GM10266 (cell line): Measurements from ENCODE around the gene HMMR.

Experiments
- DNase-seq: peaks from one replicate; pipeline ENCODE4 v3.0.0; 2012; ENCODE audit errors: extremely low spot score
- TF ChIP-seq, protein P1 (sequence below): IDR thresholded peaks from 2 replicates; pipeline ENCODE4 v1.5.1; 2012; ENCODE audit warnings: mild to moderate bottlenecking, low read depth; ENCODE audit not compliant: control insufficient read depth, insufficient read depth; ENCODE audit errors: missing control alignments

HMMR gene

DNA sequence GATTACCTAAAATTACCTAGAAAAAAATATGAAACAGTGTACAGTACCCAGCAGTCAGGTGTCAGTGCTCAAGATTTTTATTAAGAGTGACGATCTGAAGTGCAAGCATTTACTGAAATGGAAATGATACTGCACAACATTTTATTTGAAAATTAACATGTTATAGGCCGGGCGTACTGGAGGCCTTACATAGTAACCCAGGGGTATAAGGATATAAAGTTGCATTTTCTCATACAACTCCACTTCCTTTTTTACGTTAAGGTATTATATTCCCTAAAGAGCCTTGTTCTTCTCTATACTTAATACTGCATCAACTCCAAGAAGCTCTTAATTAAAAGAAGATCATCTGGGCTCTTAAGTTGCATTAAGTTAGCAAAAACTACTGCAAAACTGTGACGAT, 48.3 kb downstream of the HMMR start:
- no peak for DNase-seq
- TF ChIP-seq, protein P1, sequence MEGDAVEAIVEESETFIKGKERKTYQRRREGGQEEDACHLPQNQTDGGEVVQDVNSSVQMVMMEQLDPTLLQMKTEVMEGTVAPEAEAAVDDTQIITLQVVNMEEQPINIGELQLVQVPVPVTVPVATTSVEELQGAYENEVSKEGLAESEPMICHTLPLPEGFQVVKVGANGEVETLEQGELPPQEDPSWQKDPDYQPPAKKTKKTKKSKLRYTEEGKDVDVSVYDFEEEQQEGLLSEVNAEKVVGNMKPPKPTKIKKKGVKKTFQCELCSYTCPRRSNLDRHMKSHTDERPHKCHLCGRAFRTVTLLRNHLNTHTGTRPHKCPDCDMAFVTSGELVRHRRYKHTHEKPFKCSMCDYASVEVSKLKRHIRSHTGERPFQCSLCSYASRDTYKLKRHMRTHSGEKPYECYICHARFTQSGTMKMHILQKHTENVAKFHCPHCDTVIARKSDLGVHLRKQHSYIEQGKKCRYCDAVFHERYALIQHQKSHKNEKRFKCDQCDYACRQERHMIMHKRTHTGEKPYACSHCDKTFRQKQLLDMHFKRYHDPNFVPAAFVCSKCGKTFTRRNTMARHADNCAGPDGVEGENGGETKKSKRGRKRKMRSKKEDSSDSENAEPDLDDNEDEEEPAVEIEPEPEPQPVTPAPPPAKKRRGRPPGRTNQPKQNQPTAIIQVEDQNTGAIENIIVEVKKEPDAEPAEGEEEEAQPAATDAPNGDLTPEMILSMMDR: no peak

DNA sequence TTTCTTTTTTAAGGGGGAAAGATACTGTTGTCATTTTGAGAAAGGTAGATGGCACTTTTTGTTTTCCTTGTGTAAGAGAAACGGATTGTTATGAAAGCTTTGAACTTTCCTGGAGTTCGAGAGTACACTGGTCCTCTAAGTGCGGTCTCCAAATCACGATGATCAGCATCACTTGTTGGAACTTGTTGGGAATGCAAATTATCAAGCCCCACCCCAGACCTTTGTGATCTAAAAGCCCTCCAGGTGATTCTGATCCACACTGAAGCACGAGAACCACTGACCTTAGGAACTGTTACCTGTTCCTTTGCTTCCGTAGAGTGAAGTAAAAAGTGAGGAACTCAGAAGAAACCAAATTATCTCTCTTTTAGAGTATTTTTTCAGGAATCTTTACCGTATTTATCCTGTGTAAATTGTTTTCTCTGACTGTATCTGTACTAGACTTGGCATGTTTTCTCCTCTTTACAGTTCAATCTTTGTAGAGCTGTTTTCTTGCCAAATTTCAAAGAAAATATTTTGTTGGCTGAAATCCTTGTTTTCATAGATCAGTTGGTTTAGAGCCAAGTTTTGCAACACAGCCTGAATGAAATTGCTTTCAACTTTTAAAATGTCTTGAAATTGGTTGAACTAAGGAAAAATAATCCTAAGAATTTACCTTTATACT, 49.0 kb downstream of the HMMR start:
- TF ChIP-seq, protein P1: no peak
- no peak for DNase-seq

DNA sequence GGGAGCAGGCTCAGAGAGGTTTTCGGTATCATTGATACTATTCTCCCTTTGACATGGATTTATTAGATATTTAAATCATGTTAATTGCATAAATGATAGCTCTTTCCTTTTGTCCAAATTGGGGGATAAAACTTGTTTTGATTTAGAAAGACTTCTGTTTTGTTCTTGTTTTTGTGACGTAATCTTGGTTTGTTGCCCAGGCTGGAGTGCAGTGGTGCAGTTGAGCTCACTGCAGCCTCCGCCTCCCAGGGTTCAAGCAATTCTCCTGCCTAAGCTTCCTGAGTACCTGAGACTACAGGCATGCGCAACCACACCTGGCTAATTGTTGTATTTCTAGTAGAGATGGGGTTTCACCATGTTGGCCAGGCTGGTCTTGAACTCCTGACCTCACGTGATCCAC, 52.1 kb downstream of the HMMR start:
- TF ChIP-seq, protein P1: no peak
- DNase-seq: no peak

DNA sequence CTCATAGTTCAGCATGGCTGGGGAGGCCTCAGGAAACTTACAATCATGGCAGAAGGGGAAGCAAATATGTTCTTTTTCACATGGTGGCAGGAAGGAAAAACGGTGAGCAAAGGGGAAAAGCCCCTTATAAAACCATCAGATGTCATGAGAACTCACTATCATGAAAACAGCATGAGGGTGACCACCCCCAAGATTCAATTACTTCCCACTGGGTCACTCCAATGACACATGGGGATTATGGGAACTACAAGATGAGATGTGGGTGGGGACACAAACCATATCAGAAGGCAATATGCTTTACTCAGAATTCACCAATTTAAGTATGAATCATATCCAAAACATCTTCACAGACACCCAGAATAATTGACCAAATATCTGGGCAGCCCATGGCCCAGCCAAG, 64.7 kb downstream of the HMMR start:
- no peak for DNase-seq

DNA sequence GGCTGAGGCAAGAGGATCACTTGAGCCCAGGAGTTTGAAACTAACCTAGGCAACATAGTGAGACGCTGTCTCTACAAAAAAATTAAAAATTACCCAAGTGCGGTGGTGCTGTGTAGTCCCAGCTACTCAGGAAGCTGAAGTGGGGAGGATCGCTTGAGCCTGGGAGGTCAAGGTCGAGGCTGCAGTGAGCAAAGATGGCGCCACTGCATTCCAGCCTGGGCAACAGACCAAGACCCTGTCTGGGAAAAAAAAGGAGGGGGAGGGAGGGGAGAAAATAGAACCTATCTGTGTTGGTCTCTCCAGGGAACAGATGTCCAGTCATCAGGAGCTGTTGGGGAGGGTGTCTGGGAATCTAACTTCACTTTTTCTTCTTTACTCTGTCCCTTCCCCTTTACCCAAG, 69.3 kb downstream of the HMMR start:
- no peak for DNase-seq

More for the DNA sequence above, 64.7 kb downstream of the HMMR start:
- TF ChIP-seq, protein P1: no peak

DNA sequence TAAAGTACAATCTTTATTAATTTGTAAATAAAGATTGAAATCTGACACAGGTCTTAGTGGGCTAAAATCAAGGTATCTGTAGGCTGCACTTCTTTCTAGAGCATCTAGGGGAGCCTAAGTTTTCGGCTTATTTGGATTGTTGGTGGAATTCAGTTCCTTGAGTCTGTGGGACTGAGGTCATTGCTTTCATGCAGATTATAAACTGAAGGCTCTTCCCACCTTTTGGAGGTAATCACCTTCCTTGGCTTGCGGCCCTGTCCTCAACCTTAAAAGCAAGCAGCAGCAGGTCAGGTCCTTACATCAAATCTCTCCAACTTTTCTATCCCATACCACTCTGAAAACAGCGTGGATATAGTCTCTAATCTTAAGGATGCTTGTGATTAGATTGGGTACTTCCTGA, 70.8 kb downstream of the HMMR start:
- TF ChIP-seq, protein P1: no peak
- DNase-seq: no peak

More for the DNA sequence above, 69.3 kb downstream of the HMMR start:
- TF ChIP-seq, protein P1: no peak

DNA sequence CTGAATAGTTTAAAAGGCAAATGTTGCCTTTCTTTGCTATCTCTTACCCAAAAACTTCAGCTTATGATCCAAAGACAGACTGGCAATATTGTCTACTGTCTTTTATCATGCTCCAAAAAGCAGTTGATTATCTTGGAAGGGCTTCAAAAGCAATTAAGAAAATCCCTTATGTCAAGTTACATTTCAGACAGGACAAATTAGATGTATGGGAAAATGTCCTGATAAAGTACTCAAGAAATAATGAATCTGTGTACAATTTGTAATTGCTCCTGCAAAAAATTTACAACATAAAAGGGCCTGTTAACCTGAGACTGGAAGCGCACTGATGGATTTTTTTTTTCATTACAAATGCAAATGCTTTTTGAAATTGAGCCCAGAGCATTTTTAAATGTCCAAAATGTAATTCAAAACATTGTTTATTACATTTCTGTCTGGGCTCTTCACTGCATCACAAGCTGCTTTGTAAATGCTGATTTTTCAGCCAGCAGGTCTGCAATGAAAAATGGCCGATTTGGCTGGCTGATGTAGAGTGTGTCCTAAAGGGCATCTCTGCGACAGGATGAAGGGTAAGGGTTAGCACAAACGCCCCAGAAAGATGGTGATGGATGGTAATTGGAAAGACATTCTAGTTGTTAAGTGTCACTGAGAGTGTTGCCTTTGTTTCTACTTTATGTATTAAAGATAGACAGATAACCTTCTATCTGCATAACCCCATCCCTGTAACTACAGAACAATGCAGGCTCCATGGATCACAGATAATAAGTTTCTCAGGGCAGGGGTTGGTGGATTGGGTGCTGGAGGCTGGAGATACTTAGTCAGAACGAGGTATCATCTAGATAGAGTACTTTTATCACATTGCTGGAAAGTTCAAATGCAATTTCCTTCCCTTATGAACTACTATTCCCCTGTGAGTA, 72.0 kb downstream of the HMMR start:
- TF ChIP-seq, protein P1: no peak
- DNase-seq: no peak
